GM12874 (cell line): ENCODE measurements around the gene SOX12.

Experiments used
- TF ChIP-seq, protein P1 (sequence below): IDR thresholded peaks from 2 replicates; pipeline ENCODE4 v1.5.1; 2011; ENCODE audit warnings: low read depth, mild to moderate bottlenecking, control low read depth, low read length, moderate library complexity; ENCODE audit not compliant: insufficient read depth

SOX12 gene

DNA sequence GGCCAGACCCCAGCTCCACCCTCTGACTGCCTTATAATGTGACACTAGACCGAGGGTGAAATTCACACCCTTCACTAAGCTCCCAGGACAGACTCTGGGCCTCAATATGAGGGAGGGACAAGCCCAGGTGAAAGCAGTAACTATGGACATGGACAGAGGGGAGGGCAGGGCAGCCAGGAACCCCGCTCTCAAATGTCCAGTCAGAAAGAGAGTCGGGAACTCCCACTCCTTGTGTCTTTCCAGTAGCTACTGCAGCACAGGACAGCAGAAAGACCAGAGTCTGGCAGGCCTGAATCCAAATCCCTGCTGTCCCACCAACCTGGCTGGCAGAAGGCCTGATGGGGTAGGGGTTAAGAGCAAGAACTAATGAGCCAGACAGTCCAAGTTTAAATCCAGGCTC lies 41.2 kb upstream of the SOX12 start:
- TF ChIP-seq, protein P1, sequence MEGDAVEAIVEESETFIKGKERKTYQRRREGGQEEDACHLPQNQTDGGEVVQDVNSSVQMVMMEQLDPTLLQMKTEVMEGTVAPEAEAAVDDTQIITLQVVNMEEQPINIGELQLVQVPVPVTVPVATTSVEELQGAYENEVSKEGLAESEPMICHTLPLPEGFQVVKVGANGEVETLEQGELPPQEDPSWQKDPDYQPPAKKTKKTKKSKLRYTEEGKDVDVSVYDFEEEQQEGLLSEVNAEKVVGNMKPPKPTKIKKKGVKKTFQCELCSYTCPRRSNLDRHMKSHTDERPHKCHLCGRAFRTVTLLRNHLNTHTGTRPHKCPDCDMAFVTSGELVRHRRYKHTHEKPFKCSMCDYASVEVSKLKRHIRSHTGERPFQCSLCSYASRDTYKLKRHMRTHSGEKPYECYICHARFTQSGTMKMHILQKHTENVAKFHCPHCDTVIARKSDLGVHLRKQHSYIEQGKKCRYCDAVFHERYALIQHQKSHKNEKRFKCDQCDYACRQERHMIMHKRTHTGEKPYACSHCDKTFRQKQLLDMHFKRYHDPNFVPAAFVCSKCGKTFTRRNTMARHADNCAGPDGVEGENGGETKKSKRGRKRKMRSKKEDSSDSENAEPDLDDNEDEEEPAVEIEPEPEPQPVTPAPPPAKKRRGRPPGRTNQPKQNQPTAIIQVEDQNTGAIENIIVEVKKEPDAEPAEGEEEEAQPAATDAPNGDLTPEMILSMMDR: no peak

GRCh38 chr20:286508-286907 lies 38.8 kb upstream of the SOX12 start:
- TF ChIP-seq, protein P1: no peak

GRCh38 chr20:288956-289692 lies 36.2 kb upstream of the SOX12 start:
- TF ChIP-seq, protein P1: no peak

DNA sequence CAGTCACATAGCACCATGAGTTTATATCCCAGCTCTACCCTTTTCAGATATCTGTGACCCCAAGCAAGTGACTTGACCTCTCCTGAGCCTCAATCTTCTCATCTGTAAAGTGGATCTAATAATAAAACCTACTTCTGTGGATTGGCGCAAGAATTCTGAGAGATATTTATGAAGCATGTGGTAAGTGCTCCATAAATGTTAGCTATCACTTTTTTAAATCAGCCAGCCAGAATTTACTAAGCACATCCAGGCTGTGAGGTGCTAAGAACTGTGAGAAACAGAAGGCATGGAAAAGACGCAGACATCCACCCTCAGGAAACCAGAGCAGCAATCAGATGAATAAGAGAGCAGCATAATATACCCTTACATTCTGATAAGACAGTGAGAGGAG lies 35.7 kb upstream of the SOX12 start:
- TF ChIP-seq, protein P1: no peak

DNA sequence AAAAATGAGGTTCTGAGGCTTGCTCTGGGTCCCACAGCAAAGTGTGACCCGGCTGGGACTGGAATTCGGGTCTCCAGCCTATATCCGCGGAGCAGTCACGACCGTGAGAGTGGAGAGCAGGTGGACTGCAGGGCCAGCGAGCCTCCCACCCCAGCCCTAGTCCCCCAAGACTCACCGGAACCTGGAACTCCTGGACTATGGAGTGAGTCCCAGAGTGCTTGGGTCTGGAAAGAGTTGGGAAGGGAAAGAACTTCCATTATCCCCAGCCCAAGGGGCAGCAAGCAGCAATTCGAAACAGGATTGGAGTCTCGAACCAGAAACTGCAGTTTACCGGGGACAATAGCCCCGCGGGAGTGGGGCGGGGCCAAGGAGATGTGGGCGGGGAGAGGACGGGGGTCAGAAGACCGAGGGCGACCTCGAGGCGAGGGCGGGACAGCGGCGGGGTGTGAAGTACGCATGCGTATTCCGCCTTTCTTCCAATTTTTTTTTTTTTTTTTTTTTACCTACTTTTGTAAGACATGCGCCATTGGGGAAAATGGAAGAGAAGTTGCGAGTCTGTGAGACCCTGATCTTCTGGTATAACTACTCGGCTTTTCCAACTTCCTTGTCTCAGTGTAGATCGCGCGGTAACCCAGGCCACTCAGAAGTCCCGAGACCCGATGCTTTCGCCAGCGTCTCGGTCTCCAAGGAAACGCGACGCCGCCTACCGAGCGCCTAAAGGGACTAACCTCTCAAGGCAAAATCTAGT lies 35.1 kb upstream of the SOX12 start, which contains the start of gene C20orf96:
Gene C20orf96 (minus strand): TSS at position 667 of the 748 bp plus-strand sequence. CDS start 140 bp downstream, at position 527.
- TF ChIP-seq, protein P1: peak; percentile 41; the same call in 1 of the 2 replicates

DNA sequence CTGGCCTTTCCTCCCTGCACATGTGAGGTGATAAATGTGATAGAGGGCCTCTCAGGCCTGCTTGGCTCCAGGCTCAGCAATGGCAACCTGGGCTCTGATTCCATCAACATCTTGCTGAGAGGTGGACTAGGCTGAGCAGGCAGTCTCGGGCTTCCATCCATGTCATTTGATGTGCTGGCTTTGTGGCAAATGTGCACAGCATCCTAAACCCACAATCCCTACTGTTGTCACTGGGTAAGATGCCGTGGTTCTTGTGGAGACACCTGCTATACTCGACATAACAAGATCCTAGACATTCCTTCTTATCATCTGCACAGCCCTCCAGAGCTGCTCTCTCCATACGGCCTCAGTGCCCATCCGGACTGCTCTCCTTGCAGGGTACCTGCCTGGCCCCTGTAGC lies 30.8 kb upstream of the SOX12 start:
- TF ChIP-seq, protein P1: no peak

DNA sequence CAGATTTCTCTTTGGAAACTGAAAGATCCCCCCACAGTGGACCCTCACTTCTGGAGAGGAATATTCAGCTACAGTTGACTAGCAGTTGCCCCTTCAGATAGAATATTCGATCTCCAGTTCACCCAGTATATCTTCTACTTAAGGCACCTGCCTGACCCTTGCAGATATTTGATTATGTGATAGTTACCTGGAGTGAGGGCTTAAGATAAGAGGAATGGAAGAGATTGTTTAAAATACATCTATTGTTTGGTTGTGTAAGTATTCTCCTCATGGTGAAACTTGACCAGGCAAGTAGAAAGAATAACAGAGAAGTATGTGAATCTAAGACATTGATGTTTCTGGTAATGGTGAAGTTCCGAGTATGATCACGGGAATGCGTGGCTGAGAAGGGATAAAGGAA lies 29.5 kb upstream of the SOX12 start:
- TF ChIP-seq, protein P1: no peak
